Hematopoietic multipotent progenitor cell treated with erythropoietin and hydrocortisone succinate and interleukin-3 and kit ligand, for 4 days (in vitro differentiated cells): ENCODE results near the gene DOCK2.

Experiments used
- DNase-seq: peaks from one replicate; pipeline ENCODE4 v3.0.0-alpha.2; 2015

Gene DOCK2

DNA sequence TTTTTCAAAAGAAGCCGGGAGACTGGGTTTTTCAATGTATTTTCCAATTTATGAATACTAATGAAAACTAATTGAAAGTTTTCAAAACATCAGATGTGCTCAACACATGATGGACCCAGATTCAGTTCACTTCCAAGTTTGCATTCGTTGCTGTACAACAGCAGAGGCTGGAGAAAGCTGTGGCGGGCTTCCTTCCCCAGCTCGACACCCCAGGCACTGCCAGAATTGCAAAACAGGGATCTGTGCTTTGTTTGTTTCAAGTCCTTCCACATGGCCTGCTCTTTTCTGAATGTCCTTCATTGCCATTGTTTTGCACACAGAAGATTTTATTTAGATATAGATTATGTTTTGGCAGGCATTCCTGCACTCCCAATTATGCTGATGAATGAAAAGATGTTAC is 373.5 kb downstream of the DOCK2 start:
- DNase-seq = no peak

GRCh38 chr5:170011751-170012150 is 374.7 kb downstream of the DOCK2 start:
- no peak for DNase-seq

DNA sequence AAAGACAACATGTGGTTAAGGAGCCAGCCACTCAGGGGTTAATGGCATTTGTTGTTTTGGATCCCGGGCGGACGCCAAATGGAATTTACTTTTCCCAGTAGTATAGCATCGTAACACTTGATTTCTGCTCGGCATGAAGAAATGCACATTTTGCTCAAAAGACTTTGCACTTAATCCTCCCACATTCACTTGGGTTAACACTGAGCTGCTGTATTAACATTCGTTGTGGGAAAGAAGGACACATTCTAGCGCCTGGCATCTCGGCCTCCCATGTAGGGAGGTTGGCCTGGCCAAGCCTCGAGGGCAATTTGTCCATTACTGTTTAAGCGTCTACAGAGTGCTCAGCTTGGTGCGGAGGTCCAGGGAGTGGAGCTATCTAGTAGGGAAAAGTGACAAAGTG is 375.5 kb downstream of the DOCK2 start:
- no peak for DNase-seq

GRCh38 chr5:170020423-170020822 is 383.3 kb downstream of the DOCK2 start:
- no peak for DNase-seq

- no peak for DNase-seq
Observed at GRCh38 chr5:170021506-170021905, 384.4 kb downstream of the DOCK2 start.

DNA sequence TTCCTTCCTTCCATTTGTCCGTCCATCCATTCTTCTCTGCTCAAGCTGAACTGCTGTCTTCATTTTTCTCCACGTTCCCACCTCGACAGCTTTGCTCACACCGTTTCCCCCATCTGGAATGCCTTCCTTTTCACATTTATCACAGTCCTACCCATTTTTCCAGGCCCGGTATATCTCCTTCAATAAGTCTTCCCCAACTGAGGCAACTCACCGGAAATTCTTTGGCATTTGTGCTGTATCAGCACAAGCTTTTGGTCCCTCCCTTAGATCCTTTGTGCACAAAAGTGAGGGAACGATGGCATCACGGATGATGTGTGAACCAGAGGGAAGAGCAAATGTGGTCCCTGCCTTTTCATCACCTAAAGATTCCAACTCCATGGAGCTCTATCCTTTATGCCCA is 388.8 kb downstream of the DOCK2 start:
- DNase-seq = no peak

GRCh38 chr5:170028124-170028523 is 391.0 kb downstream of the DOCK2 start:
- no peak for DNase-seq

GRCh38 chr5:170034231-170034630 is 397.2 kb downstream of the DOCK2 start:
- DNase-seq = no peak

GRCh38 chr5:170038241-170038640 is 401.2 kb downstream of the DOCK2 start:
- no peak for DNase-seq

DNA sequence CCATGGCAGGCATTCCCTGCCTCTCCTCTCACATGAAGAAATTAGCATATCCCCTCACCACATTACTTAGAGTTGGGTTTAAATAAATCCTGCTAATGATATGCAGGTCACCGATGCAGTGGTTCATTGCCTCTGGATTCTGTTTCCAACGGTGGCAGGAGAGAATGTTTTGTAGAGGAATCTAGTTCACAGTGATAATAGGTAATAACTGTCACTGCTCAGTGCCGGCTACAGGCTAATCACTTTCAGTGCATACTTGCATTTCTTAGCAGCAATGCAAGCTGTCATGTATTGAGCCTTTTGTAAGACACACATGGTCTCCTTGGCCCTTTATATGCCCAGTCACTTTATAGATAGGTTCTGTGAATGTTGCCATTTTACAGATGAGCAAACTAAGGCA is 402.8 kb downstream of the DOCK2 start:
- DNase-seq = no peak

GRCh38 chr5:170046241-170046640 is 409.2 kb downstream of the DOCK2 start:
- DNase-seq = no peak

DNA sequence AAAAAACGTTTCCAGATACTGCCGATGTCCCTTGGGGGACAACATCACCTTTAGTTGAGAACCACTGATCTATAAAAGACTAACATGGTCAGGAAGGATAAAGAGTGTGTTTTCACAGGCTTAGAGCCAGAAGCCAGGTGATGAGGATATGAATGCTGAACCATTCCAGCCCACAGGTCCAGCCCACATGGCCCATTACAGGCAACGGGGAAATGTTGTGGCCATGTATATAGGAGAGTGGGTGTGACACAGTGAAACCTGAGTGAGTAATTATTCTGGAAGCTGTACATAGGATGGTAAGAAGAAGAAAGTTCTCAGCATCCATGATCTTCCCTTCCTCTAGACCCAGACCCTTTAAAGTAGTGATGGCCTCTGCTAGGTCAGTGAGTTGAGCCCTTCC is 412.6 kb downstream of the DOCK2 start:
- no peak for DNase-seq

- DNase-seq = no peak
Observed at GRCh38 chr5:170053896-170054295, 416.8 kb downstream of the DOCK2 start.

GRCh38 chr5:170055606-170056005 is 418.5 kb downstream of the DOCK2 start:
- DNase-seq = peak; percentile 4

GRCh38 chr5:170056561-170057267 is 419.6 kb downstream of the DOCK2 start:
- DNase-seq = no peak

- no peak for DNase-seq
Observed at GRCh38 chr5:170057311-170057710, 420.2 kb downstream of the DOCK2 start.

- DNase-seq = no peak
Observed at GRCh38 chr5:170059221-170059620, 422.1 kb downstream of the DOCK2 start.

- no peak for DNase-seq
Observed at GRCh38 chr5:170067152-170067551, 430.1 kb downstream of the DOCK2 start.

DNA sequence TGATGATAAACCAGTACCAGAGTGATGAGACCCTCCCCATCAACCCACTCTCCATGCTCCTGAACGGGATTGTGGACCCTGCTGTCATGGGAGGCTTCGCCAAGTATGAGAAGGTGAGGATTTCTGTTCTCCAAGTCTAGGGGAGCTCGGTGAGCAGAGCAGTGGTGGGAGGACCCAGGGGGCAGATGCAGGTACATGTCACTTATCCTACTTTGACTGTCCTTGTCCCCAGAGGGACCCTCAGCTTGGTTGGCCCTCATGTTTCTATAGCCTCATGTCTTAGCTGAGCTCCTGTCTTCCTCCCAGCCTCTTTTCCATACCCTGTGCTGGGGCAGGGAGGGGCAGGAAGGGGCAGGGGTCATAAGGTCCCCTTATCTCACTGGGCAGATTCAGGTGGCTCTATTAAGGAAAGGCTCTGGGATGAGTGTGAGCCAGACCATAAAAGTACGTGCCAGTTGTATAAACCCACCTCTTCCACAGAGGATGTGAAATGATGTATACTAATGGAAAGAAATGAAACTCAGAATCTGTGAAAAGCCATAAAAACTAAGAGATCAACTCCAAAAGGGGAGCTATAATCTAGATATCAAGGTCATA is 430.6 kb downstream of the DOCK2 start:
- DNase-seq = no peak

DNA sequence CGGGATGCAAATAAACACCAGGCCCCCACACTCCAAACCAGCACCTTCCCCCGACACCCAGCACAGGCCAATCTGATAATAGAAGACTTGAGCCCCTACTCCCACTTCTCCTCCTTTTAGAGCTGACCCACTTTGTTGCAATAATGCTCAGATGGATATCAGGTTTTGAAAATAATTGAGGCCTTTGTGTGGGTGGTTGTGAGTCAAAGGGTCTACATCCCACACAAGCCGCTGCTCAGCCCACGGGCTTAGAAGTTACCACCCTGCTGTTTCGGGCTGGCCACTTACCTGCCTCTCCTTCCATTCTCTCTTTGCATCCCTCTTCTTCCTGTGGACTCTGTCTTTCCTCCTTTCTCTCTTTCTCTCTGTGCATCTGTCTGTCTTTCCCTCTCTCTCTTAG is 432.4 kb downstream of the DOCK2 start:
- no peak for DNase-seq

GRCh38 chr5:170070556-170071412 is 433.7 kb downstream of the DOCK2 start:
- DNase-seq = peak; percentile 17

DNA sequence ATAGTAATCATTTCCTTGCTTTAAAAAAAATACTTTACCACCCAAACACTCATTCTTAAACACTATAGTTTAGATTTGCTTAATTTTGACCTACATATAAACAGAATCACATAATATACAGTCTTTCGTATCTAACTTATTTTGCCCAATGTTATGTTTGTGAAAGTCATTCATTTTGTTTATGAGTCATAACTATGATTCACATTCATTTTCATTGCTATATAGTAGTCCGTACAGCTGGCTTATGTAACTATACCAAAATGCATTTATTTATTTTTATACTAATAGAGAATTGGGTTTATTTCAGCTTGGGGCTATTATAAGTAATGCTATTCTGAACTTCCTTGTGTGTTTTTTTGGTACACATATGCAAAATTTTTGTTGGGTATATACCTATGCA is 434.7 kb downstream of the DOCK2 start:
- no peak for DNase-seq

- no peak for DNase-seq
Observed at GRCh38 chr5:170075696-170076095, 438.6 kb downstream of the DOCK2 start.

DNA sequence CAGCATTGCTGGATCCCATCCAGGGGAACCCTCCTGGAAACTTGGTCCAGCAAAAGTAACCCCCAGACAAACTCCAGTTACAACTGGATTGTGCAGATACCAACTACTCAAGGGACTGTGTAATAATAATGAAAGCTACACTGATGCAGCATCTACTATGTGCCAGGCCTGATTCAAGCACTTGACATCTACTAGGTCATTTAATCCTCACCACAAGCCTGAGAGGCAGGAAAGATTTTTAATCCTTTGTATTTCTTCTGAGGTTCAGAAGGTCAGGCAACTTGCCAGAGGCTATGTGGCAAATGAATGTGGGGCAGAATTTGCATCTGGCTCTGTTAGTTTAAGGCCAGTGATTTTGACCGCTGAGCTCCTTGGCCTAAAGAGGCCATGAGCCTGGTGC is 439.1 kb downstream of the DOCK2 start:
- no peak for DNase-seq
